ENCODE data around the gene PGP.

The PGP gene

GRCh38 chr16:2179576-2179975, 35.1 kb downstream of the PGP start:
- no peak for FAIRE-seq

- FAIRE-seq: no peak
Observed at GRCh38 chr16:2179107-2179501, 35.5 kb downstream of the PGP start.

DNA sequence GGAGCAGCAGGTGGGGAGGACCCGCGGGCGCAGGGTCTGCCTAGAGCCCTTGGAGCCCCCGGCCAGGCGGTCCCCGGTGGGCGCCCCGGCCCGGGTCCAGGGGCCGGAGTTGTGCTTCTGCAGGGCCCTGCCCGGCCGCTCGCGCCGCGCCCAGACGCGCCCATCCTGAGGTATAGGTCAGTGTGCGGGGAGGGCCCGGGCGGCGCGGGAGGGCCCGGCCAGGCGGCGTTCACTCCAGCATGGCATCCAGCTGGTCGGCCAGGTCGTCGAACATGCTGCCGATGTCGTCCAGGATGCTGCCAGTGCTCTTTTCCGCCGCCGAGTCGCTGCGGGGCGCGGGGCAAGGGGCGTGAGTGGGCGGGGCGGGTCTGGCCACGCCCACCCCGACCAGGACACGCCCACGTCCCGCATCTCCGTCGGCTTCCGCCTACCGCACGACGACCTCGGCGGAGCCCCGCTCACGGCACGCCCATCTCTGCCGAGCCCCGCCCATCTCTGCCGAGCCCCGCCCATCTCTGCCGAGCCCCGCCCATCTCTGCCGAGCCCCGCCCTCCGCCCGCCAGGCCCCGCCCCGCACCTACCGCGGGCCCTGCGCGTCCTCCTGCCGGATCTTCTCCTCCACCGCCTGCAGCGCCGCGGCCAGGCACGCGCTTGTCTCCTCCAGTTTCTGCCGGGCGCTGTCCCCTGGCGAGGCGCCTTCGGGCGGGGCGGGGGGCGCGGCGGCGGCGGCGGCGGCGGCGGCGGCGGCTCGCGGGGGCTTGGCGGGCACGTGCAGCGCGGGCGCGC, 36.1 kb downstream of the PGP start:
- FAIRE-seq: no peak

DNA sequence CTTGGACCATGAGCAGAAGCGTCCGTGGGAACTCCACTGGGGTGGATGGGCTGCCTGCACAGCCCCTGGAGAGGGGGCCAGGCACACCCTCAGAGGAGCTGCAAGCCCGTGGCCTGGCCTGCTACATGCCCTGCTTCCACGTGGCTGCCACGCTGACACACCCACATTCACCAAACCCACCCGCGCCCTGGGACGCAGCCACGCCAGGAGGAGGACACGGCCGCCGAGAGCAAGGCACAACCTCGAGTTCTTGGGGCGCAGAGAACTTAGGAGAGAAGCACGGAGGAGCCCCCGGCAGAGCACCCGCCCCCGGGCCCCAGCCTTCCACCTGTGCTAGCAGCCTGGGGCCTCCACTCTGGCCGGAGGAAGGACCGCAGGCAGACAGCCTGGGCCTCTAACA, 37.1 kb downstream of the PGP start:
- FAIRE-seq: no peak

DNA sequence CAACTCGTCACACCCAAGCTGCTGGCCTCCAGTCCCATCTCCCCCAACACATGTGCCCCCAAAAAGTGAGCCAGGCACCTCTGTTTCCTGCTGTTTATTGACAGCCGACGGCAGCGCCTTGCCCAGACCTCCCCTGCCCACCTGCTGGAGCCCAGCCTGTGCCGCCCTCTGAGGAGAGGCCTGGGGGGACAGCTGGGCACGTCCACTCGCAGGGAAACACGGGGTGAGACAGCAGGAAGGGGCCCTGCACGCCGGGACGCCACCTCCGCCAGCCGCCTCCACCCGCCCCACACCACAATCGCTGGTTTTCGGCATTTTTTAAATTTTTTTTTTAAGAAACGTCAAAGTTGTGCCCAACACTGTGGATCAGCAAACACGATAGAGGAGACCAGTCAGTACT, 37.5 kb downstream of the PGP start:
- no peak for FAIRE-seq

- FAIRE-seq: no peak
Observed at GRCh38 chr16:2176047-2176446, 38.6 kb downstream of the PGP start.

DNA sequence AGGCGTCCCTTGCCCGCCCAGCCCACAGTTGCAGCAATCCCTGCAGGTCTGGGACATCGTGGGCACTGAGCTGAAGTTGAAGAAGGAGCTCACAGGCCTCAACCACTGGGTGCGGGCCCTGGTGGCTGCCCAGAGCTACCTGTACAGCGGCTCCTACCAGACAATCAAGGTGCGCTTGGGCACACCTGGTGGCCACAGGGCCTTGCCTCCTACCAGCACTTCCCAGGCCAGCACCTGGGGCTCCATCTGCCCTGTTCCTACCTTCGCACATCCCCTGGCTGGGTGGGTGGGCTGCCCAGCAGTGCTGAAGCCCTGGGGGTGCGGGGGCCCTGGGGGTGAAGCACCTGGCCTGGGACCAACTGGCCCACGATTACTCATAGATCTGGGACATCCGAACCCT, 39.2 kb downstream of the PGP start:
- FAIRE-seq: no peak

DNA sequence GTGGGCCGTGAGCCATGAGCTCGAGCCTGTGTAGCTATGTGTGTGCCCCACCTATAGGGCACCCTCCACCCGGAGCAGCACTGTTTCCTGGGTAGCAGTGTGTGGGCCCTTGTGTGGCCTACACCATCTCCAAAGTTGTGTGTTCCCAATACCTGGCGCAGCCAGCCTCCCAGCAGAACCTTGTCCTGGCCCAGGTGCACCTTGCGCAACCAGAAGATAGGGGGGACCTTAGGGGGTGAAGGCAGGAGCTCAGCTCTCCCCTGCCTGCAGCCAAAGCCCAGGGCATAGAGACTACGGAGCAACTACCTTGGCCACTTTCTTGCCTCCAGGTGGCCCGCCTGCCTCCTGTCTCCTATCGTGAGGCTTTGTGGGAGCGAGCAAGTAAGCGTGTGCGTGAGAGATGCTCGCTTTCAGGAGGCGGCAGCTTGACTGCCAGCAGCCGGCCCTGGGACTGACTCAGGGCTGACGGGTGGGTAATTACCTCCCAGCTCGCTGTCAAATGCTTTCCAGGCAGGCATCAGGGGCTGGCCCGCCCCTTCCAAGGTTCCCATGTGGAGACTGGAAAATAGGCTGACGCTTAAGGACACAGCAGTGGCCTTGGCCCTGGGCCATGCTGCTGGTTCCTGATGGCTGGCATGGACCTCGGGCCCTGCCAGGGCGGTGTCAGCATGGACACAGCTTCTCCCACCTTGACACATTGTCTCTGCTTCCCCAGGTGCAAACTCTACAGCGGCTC, 40.1 kb downstream of the PGP start:
- FAIRE-seq: no peak

DNA sequence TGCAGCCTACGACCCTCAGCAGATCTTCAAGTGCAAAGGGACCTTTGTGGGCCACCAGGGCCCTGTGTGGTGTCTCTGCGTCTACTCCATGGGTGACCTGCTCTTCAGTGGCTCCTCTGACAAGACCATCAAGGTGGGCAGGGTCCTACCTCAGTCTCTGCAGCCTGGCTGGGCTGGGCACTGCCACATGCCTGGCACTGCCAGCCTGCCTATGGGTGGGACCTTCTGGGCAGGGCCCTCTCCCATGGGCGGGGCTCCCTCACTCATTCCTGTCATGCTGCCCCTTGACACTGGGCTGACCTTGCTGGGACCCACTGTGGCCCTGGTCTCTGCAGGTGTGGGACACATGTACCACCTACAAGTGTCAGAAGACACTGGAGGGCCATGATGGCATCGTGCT, 40.7 kb downstream of the PGP start:
- no peak for FAIRE-seq

DNA sequence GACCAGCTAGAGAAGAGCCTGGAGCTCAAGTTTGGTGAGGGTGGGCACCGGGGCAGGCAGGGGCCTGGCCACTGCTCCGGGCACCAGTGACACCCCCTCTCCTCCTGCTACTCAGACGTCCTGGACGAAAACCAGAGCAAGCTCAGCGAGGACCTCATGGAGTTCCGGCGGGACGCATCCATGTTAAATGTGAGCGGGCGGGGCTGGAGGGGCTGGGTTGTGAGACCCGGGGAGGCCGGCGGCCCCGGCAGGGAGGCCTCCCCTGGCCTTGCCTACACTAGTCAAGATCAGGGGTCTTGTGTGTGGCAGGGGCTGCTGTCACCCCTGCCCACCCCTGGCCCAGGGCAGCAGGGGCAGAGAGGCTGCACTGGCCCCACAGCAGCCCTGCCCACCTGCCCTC, 41.3 kb downstream of the PGP start:
- no peak for FAIRE-seq

DNA sequence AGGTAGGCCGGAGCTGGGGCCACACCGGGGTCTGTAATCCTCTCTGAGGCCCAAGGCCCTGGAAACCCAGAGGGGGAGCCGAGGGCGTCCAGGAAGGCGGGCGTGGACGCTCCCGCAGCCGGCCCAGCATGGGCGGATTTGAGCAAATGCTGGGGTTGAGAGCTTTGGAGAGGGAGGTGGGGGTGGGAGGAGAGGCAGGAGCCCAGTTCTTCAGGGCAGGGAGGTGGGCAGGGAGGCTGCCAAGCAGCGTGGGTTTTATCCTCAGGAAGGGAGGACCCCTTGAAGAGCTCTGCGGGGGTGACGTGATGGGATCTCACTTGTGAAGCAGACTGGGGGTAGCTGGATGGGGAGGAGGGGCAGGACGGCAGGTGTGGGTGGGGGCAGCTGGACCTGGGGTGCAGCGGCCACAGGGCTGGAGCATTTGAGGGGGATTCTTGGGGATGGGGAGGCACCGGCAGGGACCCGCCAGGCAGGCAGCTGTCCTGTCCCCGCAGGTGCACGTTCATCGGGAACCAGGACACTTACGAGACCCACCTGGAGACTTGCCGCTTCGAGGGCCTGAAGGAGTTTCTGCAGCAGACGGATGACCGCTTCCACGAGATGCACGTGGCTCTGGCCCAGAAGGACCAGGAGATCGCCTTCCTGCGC, 41.8 kb downstream of the PGP start:
- FAIRE-seq: no peak

- FAIRE-seq: no peak
Observed at GRCh38 chr16:2171601-2172178, 43.0 kb downstream of the PGP start.

DNA sequence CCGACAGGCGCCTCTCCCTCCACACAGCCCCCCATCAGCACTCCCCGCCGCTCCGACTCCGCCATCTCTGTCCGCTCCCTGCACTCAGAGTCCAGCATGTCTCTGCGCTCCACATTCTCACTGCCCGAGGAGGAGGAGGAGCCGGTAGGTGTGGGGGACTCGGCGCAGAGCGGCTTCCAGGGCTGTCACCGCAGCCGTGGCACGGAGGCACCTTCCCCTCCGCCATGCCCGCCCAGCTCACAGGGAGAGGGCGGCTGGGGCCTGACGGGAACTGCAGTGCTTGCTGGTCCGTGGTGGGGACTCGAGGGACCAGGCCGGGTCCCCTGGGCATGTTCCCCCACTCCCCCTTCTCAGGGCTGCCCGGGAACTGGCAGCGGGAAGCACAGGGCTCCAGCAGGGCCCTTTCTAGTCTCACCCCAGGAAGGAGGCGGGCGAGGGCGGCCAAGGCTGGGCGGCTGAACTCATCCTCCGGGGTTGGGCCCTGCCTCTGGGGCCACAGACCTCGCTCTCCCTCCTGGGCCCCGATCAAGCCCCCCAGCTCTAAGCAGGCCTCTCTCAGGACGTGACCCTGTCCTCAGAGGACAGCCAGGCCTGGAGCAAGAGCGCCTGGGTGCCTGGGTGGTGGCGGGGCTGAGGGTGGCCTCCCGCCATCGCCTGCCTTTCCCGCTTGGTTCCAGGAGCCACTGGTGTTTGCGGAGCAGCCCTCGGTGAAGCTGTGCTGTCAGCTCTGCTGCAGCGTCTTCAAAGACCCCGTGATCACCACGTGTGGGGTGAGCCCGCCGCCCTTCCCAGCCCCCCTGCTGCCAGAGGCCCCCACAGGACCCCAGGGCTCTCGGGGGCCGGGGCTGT, 43.8 kb downstream of the PGP start:
- no peak for FAIRE-seq

- no peak for FAIRE-seq
Observed at GRCh38 chr16:2170080-2170479, 44.6 kb downstream of the PGP start.

DNA sequence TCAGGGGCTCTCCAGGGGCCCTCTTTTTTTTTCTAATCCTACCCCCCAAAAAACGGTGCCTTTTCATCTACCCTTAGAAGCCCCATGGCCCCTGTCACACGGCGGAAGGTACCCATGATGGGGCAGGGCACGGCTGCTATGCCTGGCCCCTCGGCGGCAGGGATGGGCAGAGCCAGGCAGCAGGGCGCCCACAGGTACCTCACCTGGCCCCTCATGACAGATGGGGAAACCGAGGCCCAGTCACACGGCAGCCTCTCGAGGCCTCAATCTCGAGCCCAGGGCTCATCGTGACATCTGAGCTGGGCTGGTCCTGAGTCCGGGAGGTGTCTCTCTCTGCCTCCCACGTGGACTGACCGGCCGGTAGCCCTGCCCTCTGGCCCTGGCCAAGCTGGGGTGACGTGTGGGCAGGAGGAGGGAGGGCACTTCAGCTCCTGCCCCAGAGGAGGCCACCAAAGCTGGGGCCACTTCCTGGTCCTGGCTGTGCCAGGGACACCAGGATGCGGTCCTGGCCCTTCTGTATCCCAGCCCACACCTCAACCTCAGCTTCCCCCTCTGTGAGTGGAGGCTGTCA, 47.5 kb downstream of the PGP start:
- FAIRE-seq: no peak

DNA sequence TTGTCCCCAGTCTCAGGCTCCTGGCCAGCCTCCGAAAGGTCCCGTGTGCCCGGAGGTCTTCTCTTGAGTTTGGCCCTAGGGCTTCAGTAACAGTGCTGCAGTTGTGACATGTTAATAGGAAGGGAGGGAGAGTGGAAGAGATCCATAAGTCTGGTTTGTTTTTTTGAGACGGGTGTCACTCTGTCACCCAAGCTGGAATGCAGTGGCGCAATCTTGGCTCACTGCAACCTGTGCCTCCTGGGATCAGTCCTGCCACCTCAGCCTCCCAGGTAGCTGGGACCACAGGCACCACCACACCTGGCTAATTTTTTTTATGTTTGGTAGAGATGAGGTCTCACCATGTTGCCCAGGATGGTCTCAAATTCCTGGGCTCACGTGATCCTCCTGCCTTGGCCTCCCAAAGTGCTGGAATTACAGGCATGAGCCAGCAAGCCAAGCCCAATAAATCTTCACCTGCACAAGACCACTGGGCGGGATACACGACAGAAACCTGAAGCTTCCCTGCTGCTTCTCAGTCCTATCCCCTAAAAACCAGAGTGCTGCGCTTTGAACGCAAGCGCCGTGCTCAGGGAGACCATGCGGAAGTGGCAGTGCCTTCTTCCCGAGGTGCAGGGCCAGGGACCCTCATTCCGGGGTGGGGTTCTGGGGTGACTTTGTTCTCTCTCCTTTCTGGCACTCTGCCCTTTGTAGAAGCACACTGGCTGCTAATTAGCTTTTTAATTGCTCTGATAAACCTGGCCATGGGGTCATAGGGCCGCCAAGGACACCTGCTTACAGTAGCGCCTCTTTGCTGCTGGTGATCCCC, 48.2 kb downstream of the PGP start:
- no peak for FAIRE-seq

DNA sequence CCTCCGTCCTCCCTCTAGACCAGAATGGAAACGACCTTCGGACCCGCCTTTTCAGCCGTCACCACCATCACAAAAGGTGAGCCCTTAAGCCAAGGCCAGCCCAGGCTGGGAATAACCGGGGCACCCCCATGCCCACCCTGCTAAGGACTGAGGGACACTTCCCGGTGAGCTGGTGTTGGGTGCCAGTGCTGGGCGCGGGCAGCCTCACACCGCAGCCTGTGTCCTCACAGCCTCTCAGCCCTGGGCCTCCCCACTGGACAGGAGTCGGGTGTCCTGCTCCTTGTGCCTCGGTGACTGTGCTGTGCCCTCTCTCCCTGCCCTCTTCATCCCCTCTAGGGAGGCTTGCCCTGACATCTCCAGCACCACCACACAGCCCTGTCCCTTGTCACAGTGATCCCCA, 48.8 kb downstream of the PGP start:
- no peak for FAIRE-seq

- FAIRE-seq: no peak
Observed at GRCh38 chr16:2163211-2163881, 51.3 kb downstream of the PGP start.

GRCh38 chr16:2162676-2163118, 51.9 kb downstream of the PGP start:
- no peak for FAIRE-seq

DNA sequence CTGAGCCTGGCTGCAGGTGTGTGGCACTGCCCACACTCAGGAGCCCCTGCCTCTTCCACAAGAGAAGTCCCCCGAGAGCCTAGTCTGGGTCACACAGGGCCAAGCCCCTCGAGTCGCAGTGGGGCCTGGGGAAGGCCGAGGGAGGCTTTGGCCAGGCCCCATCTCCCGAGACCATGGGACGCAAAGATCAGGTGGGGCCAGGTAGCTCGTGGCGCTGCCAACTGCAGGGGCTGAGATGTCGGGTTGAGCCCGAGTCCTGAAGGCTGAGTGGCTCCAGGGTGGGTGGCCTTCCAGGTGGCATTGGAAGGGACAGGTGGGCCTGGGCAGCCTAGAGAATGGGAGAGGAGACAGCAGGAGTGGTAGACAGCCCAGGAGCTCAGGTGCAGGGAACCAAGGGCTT, 52.7 kb downstream of the PGP start:
- no peak for FAIRE-seq
